ENCODE results near the gene NR6A1.

DNA sequence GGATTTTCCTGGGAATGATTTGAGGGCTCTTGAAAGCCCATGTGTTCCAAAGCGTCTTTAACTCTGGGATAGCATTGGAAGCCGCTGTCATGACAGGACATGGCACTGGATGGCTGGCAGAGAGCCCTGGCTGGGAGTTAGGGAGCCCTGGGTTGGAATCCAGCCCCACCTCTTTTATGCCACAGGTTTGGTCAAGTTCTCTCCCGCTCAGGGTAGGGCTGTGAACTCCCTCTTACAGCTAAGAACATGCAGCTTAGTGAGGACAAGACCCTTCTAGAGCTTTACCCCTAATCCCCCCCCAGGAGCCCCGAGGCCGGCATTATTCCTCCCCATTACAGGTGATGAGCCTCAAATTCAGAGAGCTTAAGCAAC lies 43.0 kb upstream of the NR6A1 start:
- TF ChIP-seq, protein P1, sequence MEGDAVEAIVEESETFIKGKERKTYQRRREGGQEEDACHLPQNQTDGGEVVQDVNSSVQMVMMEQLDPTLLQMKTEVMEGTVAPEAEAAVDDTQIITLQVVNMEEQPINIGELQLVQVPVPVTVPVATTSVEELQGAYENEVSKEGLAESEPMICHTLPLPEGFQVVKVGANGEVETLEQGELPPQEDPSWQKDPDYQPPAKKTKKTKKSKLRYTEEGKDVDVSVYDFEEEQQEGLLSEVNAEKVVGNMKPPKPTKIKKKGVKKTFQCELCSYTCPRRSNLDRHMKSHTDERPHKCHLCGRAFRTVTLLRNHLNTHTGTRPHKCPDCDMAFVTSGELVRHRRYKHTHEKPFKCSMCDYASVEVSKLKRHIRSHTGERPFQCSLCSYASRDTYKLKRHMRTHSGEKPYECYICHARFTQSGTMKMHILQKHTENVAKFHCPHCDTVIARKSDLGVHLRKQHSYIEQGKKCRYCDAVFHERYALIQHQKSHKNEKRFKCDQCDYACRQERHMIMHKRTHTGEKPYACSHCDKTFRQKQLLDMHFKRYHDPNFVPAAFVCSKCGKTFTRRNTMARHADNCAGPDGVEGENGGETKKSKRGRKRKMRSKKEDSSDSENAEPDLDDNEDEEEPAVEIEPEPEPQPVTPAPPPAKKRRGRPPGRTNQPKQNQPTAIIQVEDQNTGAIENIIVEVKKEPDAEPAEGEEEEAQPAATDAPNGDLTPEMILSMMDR (conservative IDR thresholded peaks at IDR 0.05; ENCODE audit: low read length) = no peak
- no peak for TF ChIP-seq EZH2phosphoT487 (IDR thresholded peaks at IDR 0.05; ENCODE audit: borderline replicate concordance)

Measured in Loucy (cell line).